ENCODE results near the gene SELPLG.
"Not testable (repeated sequence)": the region's sequence is repeated elsewhere in the genome, so short reads cannot be mapped to it uniquely, and the experiment has no call there.

Gene SELPLG

GRCh38 chr12:108655812-108656175 lies 22.1 kb upstream of the SELPLG start:
- not testable (repeated sequence) for DNase-seq

GRCh38 chr12:108654622-108655021 lies 20.9 kb upstream of the SELPLG start:
- not testable (repeated sequence) for DNase-seq

GRCh38 chr12:108653922-108654321 lies 20.2 kb upstream of the SELPLG start:
- DNase-seq, result no peak

- no peak for DNase-seq
Observed at GRCh38 chr12:108653082-108653516, 19.4 kb upstream of the SELPLG start.

GRCh38 chr12:108650083-108650482 lies 16.4 kb upstream of the SELPLG start:
- no peak for DNase-seq

- no peak for DNase-seq
Observed at GRCh38 chr12:108649669-108650068, 16.0 kb upstream of the SELPLG start.

GRCh38 chr12:108649126-108649525 lies 15.4 kb upstream of the SELPLG start:
- DNase-seq, result no peak

- DNase-seq, result no peak
Observed at GRCh38 chr12:108648371-108648770, 14.7 kb upstream of the SELPLG start.

GRCh38 chr12:108647585-108648287 lies 14.0 kb upstream of the SELPLG start:
- DNase-seq, result no peak

GRCh38 chr12:108646600-108647579 lies 13.2 kb upstream of the SELPLG start:
- no peak for DNase-seq

- DNase-seq, result no peak
Observed at GRCh38 chr12:108645686-108646599, 12.2 kb upstream of the SELPLG start.

- DNase-seq, result no peak
Observed at GRCh38 chr12:108644811-108645120, 11.1 kb upstream of the SELPLG start.

GRCh38 chr12:108643941-108644810 lies 10.5 kb upstream of the SELPLG start:
- no peak for DNase-seq

- no peak for DNase-seq
Observed at GRCh38 chr12:108642899-108643654, 9.4 kb upstream of the SELPLG start.

- no peak for DNase-seq
Observed at GRCh38 chr12:108642269-108642870, 8.7 kb upstream of the SELPLG start.

GRCh38 chr12:108641446-108642268 lies 8.0 kb upstream of the SELPLG start:
- no peak for DNase-seq

- no peak for DNase-seq
Observed at GRCh38 chr12:108640802-108641445, 7.2 kb upstream of the SELPLG start.

- no peak for DNase-seq
Observed at GRCh38 chr12:108638997-108639822, 5.5 kb upstream of the SELPLG start.

Measured in activated CD4-positive, alpha-beta T cell treated with anti-CD3 and anti-CD28 coated beads for 4 hours (primary cell).